ENCODE measurements around the gene PLEKHS1.

- TF ChIP-seq CTCF (conservative IDR thresholded peaks at IDR 0.05), result peak; percentile 76
- no peak for TF ChIP-seq EZH2 (IDR thresholded peaks at IDR 0.05; ENCODE audit: low read depth)
Measured at GRCh38 chr10:113704637-113705343, 46.7 kb upstream of the PLEKHS1 start.

Data from PC-9 (cell line).